ENCODE results near the gene TBX1. TPM values are rescaled to one million over a fixed set of nuclear protein-coding genes. Genes with fewer than 3 reads are reported as not detected.

TBX1 gene
- total RNA-seq = not detected

- Mint-ChIP-seq H3K4me1 (ENCODE audit: low read depth) (peaks cover 34% of the 10 kb centered on the region), H3K27me3 (ENCODE audit: low read depth) (peaks cover 60% of the 10 kb centered on the region), H3K36me3 (ENCODE audit: low read depth) (no peaks in the 10 kb centered on the region), H3K4me3 (peak within 1 kb of the TSS; percentile 72), H3K27ac (no peak within 1 kb of the TSS), H3K9me3 (no peaks in the 10 kb centered on the region)
- no peak for DNase-seq
- CTCF ChIA-PET = interaction anchor here (1.4 kb wide), 1 partner anchor 30 kb away, joined by 3 read pairs; no protein-coding TSS in a partner anchor
- intact Hi-C loops (cut with micrococcal nuclease) = no loop called here
Observed at GRCh38 chr22:19760058-19760950, at the start of gene TBX1. Gene TBX1, plus strand, starts transcription at chr22:19760778. Its CDS starts 66 bp downstream, at chr22:19760844.

GRCh38 chr22:19713245-19713644 lies 47.3 kb upstream of the TBX1 start:
- intact Hi-C loops (cut with micrococcal nuclease) = no loop called here
- CTCF ChIA-PET = no interaction called here
- no peak for DNase-seq

GRCh38 chr22:19713650-19714311 lies 46.8 kb upstream of the TBX1 start:
- peaks cover 5% of the 10 kb centered on the region for H3K4me1 Mint-ChIP-seq (ENCODE audit: low read depth)

More at GRCh38 chr22:19713245-19713644, 47.3 kb upstream of the TBX1 start:
- no peak overlapping the region for H3K4me3 Mint-ChIP-seq
- no peak overlapping the region for H3K27ac Mint-ChIP-seq
- no peaks in the 10 kb centered on the region for H3K36me3 Mint-ChIP-seq (ENCODE audit: low read depth)
- H3K9me3 Mint-ChIP-seq = no peaks in the 10 kb centered on the region
- peaks cover 5% of the 10 kb centered on the region for H3K4me1 Mint-ChIP-seq (ENCODE audit: low read depth)
- H3K27me3 Mint-ChIP-seq (ENCODE audit: low read depth) = peaks cover 14% of the 10 kb centered on the region

GRCh38 chr22:19714312-19715187 lies 46.0 kb upstream of the TBX1 start, which contains the start of gene SEPTIN5:
Gene SEPTIN5, plus strand, starts transcription at chr22:19714503. Its CDS starts 86 bp downstream, at chr22:19714589.
- H3K4me1 Mint-ChIP-seq (ENCODE audit: low read depth) = peaks cover 9% of the 10 kb centered on the region
- H3K4me3 Mint-ChIP-seq = peak within 1 kb of the TSS; percentile 63
- H3K27ac Mint-ChIP-seq = no peak within 1 kb of the TSS
- intact Hi-C loops (cut with micrococcal nuclease) = no loop called here
- H3K9me3 Mint-ChIP-seq = no peaks in the 10 kb centered on the region
- H3K27me3 Mint-ChIP-seq (ENCODE audit: low read depth) = peaks cover 18% of the 10 kb centered on the region
- CTCF ChIA-PET = interaction anchor here (0.7 to 1.1 kb wide), 2 partner anchors 16 to 35 kb away, joined by 4 to 5 read pairs; no protein-coding TSS in a partner anchor
- no peaks in the 10 kb centered on the region for H3K36me3 Mint-ChIP-seq (ENCODE audit: low read depth)
- DNase-seq = no peak

More at GRCh38 chr22:19713650-19714311, 46.8 kb upstream of the TBX1 start:
- Mint-ChIP-seq H3K9me3 (no peaks in the 10 kb centered on the region), H3K36me3 (ENCODE audit: low read depth) (no peaks in the 10 kb centered on the region), H3K27me3 (ENCODE audit: low read depth) (peaks cover 14% of the 10 kb centered on the region), H3K27ac (no peak overlapping the region), H3K4me3 (peak overlapping the region; percentile 56)
- DNase-seq = no peak
- CTCF ChIA-PET = no interaction called here
- intact Hi-C loops (cut with micrococcal nuclease) = no loop called here

- H3K4me1 Mint-ChIP-seq (ENCODE audit: low read depth) = peaks cover 9% of the 10 kb centered on the region
- no peak for DNase-seq
- H3K27me3 Mint-ChIP-seq (ENCODE audit: low read depth) = peaks cover 25% of the 10 kb centered on the region
- no peaks in the 10 kb centered on the region for H3K36me3 Mint-ChIP-seq (ENCODE audit: low read depth)
- intact Hi-C loops (cut with micrococcal nuclease) = no loop called here
- CTCF ChIA-PET = interaction anchor here (0.7 to 1.1 kb wide), 2 partner anchors 15 to 36 kb away, joined by 4 to 5 read pairs; no protein-coding TSS in a partner anchor
- H3K4me3 Mint-ChIP-seq = peak overlapping the region; percentile 24
- no peaks in the 10 kb centered on the region for H3K9me3 Mint-ChIP-seq
- H3K27ac Mint-ChIP-seq = no peak overlapping the region
Observed at GRCh38 chr22:19715188-19715930, 45.2 kb upstream of the TBX1 start.

GRCh38 chr22:19716041-19716828 lies 44.3 kb upstream of the TBX1 start:
- intact Hi-C loops (cut with micrococcal nuclease) = no loop called here
- H3K36me3 Mint-ChIP-seq (ENCODE audit: low read depth) = no peaks in the 10 kb centered on the region
- CTCF ChIA-PET = interaction anchor here (1.0 to 1.1 kb wide), 2 partner anchors 14 to 85 kb away, joined by 3 to 5 read pairs; no protein-coding TSS in a partner anchor
- no peak overlapping the region for H3K4me3 Mint-ChIP-seq
- H3K27me3 Mint-ChIP-seq (ENCODE audit: low read depth) = peaks cover 34% of the 10 kb centered on the region
- peaks cover 9% of the 10 kb centered on the region for H3K4me1 Mint-ChIP-seq (ENCODE audit: low read depth)
- no peaks in the 10 kb centered on the region for H3K9me3 Mint-ChIP-seq
- DNase-seq = no peak
- no peak overlapping the region for H3K27ac Mint-ChIP-seq

GRCh38 chr22:19716829-19717105 lies 43.8 kb upstream of the TBX1 start:
- H3K27me3 Mint-ChIP-seq (ENCODE audit: low read depth) = peaks cover 38% of the 10 kb centered on the region
- H3K4me1 Mint-ChIP-seq (ENCODE audit: low read depth) = peaks cover 9% of the 10 kb centered on the region
- no peaks in the 10 kb centered on the region for H3K9me3 Mint-ChIP-seq
- H3K36me3 Mint-ChIP-seq (ENCODE audit: low read depth) = no peaks in the 10 kb centered on the region
- DNase-seq = no peak
- H3K27ac Mint-ChIP-seq = no peak overlapping the region
- CTCF ChIA-PET = interaction anchor here (0.9 to 1.0 kb wide), 3 partner anchors 15 to 85 kb away, joined by 3 to 4 read pairs (median 3); no protein-coding TSS in a partner anchor
- intact Hi-C loops (cut with micrococcal nuclease) = no loop called here
- H3K4me3 Mint-ChIP-seq = no peak overlapping the region

GRCh38 chr22:19717181-19717580 lies 43.4 kb upstream of the TBX1 start:
- no peaks in the 10 kb centered on the region for H3K9me3 Mint-ChIP-seq
- peaks cover 9% of the 10 kb centered on the region for H3K4me1 Mint-ChIP-seq (ENCODE audit: low read depth)
- CTCF ChIA-PET = interaction anchor here (0.6 to 1.0 kb wide), 4 partner anchors 16 to 173 kb away, joined by 3 to 4 read pairs (median 3); no protein-coding TSS in a partner anchor
- peaks cover 39% of the 10 kb centered on the region for H3K27me3 Mint-ChIP-seq (ENCODE audit: low read depth)
- H3K36me3 Mint-ChIP-seq (ENCODE audit: low read depth) = no peaks in the 10 kb centered on the region
- intact Hi-C loops (cut with micrococcal nuclease) = no loop called here
- no peak overlapping the region for H3K27ac Mint-ChIP-seq
- no peak for DNase-seq
- H3K4me3 Mint-ChIP-seq = no peak overlapping the region

- CTCF ChIA-PET = interaction anchor here (0.6 to 1.0 kb wide), 4 partner anchors 16 to 172 kb away, joined by 3 to 4 read pairs (median 3); no protein-coding TSS in a partner anchor
- no peak overlapping the region for H3K27ac Mint-ChIP-seq
- H3K9me3 Mint-ChIP-seq = no peaks in the 10 kb centered on the region
- H3K27me3 Mint-ChIP-seq (ENCODE audit: low read depth) = peaks cover 41% of the 10 kb centered on the region
- H3K36me3 Mint-ChIP-seq (ENCODE audit: low read depth) = no peaks in the 10 kb centered on the region
- DNase-seq = peak; percentile 77
- intact Hi-C loops (cut with micrococcal nuclease) = loop anchor here (1.0 to 2.0 kb wide), 4 partner anchors 37 to 574 kb away; partner anchors contain the start of gene ESS2
- peaks cover 9% of the 10 kb centered on the region for H3K4me1 Mint-ChIP-seq (ENCODE audit: low read depth)
- H3K4me3 Mint-ChIP-seq = peak overlapping the region; percentile 70
Observed at GRCh38 chr22:19717691-19718455, 42.7 kb upstream of the TBX1 start.

- no peak overlapping the region for H3K4me3 Mint-ChIP-seq
- H3K4me1 Mint-ChIP-seq (ENCODE audit: low read depth) = peaks cover 14% of the 10 kb centered on the region
- no peaks in the 10 kb centered on the region for H3K36me3 Mint-ChIP-seq (ENCODE audit: low read depth)
- peaks cover 45% of the 10 kb centered on the region for H3K27me3 Mint-ChIP-seq (ENCODE audit: low read depth)
- H3K27ac Mint-ChIP-seq = no peak overlapping the region
- CTCF ChIA-PET = no interaction called here
- H3K9me3 Mint-ChIP-seq = no peaks in the 10 kb centered on the region
- no peak for DNase-seq
- intact Hi-C loops (cut with micrococcal nuclease) = loop anchor here (1.0 to 2.0 kb wide), 4 partner anchors 38 to 574 kb away; partner anchors contain the start of gene ESS2
Observed at GRCh38 chr22:19718456-19719049, 42.0 kb upstream of the TBX1 start.

Data from activated naive CD4-positive, alpha-beta T cell treated with anti-CD3 and anti-CD28 coated beads for 36 hours (primary cell).